ENCODE results near the gene LILRB1.
"Not testable (repeated sequence)": the region's sequence is repeated elsewhere in the genome, so short reads cannot be mapped to it uniquely, and the experiment has no call there.

The LILRB1 gene

GRCh38 chr19:54626757-54627156 lies 3.5 kb upstream of the LILRB1 start:
- DNase-seq = no peak

DNA sequence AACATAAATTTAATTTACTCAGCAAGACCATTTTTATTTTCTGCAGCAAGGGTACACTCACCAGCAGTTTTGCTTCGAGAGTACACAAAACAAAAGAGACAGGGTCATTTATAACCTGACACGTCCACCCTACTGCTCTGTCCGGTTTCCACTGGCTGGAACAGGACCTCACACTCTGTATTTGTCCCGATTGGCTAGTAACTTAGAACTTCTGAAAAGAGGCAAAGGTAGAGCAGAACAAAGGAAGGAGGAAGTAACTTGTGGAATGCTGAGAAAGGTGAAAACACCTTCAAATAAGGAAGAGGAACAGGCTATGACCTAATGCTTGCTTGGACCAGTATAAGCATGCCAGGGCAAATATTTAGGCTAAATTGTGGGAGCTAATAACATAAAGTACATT lies 2.4 kb upstream of the LILRB1 start:
- DNase-seq = not testable (repeated sequence)

DNA sequence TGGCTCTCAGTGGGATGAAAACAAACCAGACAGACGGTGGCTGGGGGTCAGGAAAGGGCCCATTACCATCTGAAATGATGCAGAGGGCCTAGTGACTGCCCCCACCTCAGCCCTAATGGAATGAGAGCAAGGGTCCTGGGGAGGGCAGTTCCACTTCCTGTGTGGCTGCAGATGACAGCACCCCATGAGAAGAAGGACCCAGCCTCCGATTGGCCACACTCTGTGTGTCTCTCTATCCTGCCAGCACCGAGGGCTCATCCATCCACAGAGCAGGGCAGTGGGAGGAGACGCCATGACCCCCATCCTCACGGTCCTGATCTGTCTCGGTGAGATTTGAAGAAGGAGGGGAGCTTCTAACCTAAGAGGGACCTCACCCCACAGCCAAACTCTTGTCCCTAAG lies 498 bp downstream of the LILRB1 start:
- no peak for DNase-seq

- DNase-seq = not testable (repeated sequence)
Observed at GRCh38 chr19:54631489-54632337, 1.4 kb downstream of the LILRB1 start.

DNA sequence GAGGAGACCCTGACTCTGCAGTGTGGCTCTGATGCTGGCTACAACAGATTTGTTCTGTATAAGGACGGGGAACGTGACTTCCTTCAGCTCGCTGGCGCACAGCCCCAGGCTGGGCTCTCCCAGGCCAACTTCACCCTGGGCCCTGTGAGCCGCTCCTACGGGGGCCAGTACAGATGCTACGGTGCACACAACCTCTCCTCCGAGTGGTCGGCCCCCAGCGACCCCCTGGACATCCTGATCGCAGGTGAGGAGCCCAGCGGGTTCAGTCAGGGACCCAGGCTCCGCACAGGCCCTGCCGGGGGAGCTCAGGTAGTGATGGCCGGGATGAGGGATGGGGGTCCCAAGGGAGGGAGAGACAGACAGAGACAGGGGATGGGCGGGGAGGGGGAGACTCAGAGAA lies 2.2 kb downstream of the LILRB1 start:
- DNase-seq = not testable (repeated sequence)

DNA sequence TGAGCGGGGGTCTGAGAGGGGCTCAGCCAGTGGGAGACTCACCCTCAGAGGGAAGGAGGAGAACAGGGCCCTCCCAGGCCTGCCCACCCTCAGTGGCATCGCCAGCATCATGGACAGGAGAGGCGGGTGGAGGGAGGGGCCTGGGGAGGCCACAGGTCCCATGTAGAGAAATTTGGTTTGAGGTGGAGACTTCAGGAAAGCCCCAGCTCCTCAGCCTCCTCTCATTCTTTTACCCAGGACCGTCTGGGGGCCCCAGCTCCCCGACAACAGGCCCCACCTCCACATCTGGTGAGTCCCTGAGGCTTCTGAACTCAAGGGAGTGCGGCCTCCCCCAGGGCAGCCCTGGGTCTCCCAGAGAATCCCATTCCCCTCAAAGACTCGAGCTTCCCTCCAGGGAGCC lies 3.1 kb downstream of the LILRB1 start:
- DNase-seq = no peak

GRCh38 chr19:54636081-54636480 lies 5.8 kb downstream of the LILRB1 start:
- not testable (repeated sequence) for DNase-seq

GRCh38 chr19:54638683-54639082 lies 8.4 kb downstream of the LILRB1 start:
- DNase-seq = no peak

DNA sequence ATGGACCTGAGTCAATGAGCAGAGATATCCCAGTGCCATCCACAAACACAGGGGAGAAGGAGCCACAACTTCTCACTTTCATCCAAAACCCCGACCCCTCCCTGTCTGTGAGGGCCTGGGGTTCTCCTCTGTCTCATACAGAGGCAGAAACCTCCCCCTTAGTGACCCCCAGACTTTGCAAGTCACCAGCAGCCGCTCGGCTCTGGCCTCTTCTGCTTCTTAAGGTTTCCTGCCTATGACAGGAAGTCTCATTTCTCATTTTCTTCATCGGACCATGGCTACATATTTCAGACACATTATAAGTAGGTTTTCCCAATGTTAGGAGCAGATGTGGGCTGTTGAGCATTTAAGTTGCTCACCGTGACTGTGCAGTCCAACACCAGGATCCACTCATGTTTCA lies 12.7 kb downstream of the LILRB1 start:
- DNase-seq = not testable (repeated sequence)

GRCh38 chr19:54643583-54643982 lies 13.3 kb downstream of the LILRB1 start:
- DNase-seq = not testable (repeated sequence)

GRCh38 chr19:54644056-54644455 lies 13.8 kb downstream of the LILRB1 start:
- DNase-seq = no peak

- no peak for DNase-seq
Observed at GRCh38 chr19:54646331-54646841, 16.1 kb downstream of the LILRB1 start.

DNA sequence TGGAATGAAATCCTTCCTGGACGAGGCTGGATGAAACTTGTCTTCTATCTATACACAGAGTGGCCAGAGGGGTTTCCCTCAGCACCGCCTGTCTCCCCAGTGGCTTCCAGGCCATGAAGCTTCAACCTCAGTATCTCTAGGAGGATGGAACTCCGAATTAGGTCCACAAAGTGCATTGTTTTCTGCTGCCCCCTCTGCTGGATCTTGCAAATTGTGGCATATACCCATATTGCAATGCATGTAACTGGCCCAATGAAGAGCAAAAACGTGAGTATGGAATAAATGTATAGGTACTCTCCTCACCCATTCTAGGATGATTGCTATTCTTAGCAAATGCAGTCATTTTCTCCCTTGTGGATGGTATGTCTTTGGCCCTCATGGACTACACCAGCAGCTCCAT lies 17.8 kb downstream of the LILRB1 start:
- no peak for DNase-seq

DNA sequence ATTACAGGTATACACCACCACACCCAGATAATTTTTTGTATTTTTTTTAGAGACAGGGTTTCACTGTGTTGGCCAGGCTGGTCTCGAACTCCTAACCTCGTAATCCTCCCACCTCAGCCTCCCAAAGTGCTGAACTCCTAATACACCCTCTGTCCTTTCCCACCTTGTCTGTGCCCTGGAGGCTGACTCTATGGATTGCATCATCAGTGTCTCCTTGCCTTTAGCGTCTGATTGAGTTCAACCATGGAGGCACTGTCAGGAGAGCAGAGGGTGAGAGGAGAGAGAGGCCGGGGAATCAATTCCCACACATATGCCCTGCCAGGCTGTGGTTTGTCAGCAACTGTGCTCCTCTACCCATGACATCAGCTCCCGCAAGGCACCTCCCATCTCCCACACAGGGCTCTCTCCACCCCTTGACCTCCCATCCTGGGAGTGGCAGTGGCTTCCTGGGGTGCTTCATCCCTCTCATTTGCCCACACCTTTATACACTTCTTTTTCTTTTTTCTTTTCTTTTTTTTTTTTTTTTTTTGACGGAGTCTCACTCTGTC lies 19.9 kb downstream of the LILRB1 start:
- no peak for DNase-seq

- DNase-seq = peak; percentile 48
Observed at GRCh38 chr19:54653181-54653809, 23.0 kb downstream of the LILRB1 start.

- DNase-seq = no peak
Observed at GRCh38 chr19:54654447-54655321, 24.4 kb downstream of the LILRB1 start.

DNA sequence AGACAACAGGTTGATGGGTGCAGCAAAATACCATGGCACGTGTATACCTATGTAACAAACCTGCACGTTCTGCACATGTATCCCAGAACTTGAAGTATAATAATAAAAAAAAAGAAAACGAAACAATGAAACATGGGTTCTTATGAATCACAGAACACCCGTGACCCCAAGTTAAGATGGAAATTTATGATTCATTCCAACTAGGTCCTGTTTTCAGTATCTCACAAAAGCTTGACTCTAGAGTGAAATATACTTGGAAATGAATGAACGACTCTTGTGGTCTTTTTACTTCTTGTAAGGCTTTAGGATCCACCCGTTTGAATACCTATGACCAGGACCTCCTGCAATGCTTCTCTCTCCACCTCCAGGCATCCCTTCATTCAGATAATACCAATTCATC lies 29.0 kb downstream of the LILRB1 start:
- no peak for DNase-seq

- DNase-seq = no peak
Observed at GRCh38 chr19:54660306-54660705, 30.0 kb downstream of the LILRB1 start.

- DNase-seq = no peak
Observed at GRCh38 chr19:54660964-54661363, 30.7 kb downstream of the LILRB1 start.

GRCh38 chr19:54661846-54662481 lies 31.7 kb downstream of the LILRB1 start:
- no peak for DNase-seq

DNA sequence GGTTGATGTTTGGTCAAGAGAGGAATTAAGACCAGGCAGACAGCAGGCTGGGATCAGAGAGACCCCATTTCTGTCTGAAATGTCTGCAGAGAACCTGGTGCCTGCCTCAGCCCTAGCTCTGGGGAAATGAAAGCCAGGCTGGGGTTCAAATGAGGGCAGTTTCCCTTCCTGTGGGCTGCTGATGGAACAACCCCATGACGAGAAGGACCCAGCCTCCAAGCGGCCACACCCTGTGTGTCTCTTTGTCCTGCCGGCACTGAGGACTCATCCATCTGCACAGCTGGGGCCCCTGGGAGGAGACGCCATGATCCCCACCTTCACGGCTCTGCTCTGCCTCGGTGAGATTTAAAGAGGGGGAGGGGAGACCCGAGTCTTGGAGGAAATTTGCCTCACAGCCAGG lies 32.4 kb downstream of the LILRB1 start, which contains the start of gene LILRB4:
Gene LILRB4, plus strand, starts transcription at position 256 of the 400 bp plus-strand sequence. Its CDS starts 49 bp downstream, at position 305.
- no peak for DNase-seq

DNA sequence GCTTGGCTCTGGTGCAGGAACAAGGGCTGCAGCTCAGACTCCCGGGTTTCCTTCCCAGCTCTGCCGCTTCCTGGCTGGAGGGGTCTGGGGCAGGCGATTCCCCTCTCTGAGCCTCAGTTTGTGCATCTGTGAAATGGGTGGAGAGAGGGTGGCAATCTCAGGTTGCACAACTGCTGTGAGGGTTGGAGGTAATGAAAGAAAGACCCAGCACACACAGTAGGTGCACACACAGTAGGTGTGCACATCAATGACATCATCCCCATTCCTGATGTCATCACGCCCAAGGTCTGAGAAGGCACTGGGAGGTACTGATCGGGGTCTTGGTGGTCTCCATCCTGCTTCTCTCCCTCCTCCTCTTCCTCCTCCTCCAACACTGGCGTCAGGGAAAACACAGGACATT lies 35.2 kb downstream of the LILRB1 start:
- no peak for DNase-seq

All from NCI-H1105 treated with DMSO at 0.1 percent for 48 hours (cell line).